Measurements from ENCODE around the gene PDZD4.

GRCh38 chrX:153800177-153800722, 30.1 kb downstream of the PDZD4 start:
- TF ChIP-seq POLR2A (IDR thresholded peaks at IDR 0.05; ENCODE audit: low read length) = peak; percentile 15
- no peak for TF ChIP-seq GATA1 (IDR thresholded peaks at IDR 0.05; ENCODE audit: low read depth, low read length)

Data from erythroblast (primary cell).